Measurements from ENCODE around the gene TPM1.

- no peak for TF ChIP-seq RXRA (IDR thresholded peaks at IDR 0.05)
- no peak for TF ChIP-seq CTCF (IDR thresholded peaks at IDR 0.05; ENCODE audit: low read depth, low read length, missing input control)
- no peak for TF ChIP-seq SP1 (IDR thresholded peaks at IDR 0.05)
- TF ChIP-seq RAD21 (IDR thresholded peaks at IDR 0.05), result no peak
- TF ChIP-seq YY1 (IDR thresholded peaks at IDR 0.05), result peak; percentile 29
- no peak for TF ChIP-seq MAX (IDR thresholded peaks at IDR 0.05)
- TF ChIP-seq ZBTB33 (IDR thresholded peaks at IDR 0.05), result no peak
Measured at GRCh38 chr15:63048776-63049665, 6.5 kb downstream of the TPM1 start.

Data from liver (tissue), 3 donors.